NT2/D1 (cell line): ENCODE measurements around the gene PGAP3.

Experiments used
- SUZ12 ChIP-seq: IDR thresholded peaks from 2 replicates; pipeline ENCODE4 v1.6.1; 2011; ENCODE audit not compliant: insufficient read length, insufficient read depth; ENCODE audit errors: extremely low read depth
- YY1 ChIP-seq: IDR thresholded peaks from 2 replicates; pipeline ENCODE4 v1.6.1; 2011; ENCODE audit not compliant: insufficient read length, insufficient read depth
- ZNF274 ChIP-seq: IDR thresholded peaks from 2 replicates; pipeline ENCODE4 v1.6.1; 2011; ENCODE audit warnings: mild to moderate bottlenecking, low read depth, low read length

DNA sequence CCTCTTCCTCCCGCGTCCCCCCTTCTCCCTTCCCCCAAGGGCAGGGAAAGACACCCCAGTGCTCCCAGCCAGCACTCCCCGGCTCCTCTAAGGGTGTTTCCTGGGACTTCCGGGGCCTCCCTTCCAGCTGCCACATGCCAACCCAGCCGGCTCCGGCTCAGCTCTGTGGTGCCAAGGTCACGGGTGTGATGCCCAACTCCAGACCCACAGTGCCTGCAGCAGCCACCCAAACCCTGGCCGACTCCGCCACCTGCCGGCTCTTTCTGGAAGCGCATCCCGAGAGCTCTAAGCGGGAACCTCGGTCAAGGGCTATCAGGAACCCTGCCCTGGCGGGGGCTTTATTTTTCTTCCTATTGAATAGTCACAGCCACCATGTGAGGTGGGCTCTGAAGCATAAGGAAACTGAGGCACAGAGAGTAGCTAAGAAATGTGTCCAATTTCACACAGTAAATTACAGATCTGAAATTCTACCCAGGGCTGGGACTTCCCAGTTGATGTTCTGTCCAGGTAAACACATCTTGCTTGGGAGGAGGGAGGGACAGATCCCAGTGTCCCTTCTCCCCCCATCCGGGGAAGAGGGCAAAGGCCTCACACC, 64.4 kb downstream of the PGAP3 start:
- no peak for TF ChIP-seq YY1
- no peak for TF ChIP-seq ZNF274
- TF ChIP-seq SUZ12: no peak
